GM19193 (cell line): Measurements from ENCODE around the gene BPIFB2.

Experiments
- POLR2A ChIP-seq: IDR thresholded peaks from 4 replicates; pipeline ENCODE4 v1.6.1; 2011; ENCODE audit not compliant: insufficient read depth, insufficient read length; ENCODE audit errors: extremely low read depth

BPIFB2 gene

GRCh38 chr20:33008336-33009213, 1.1 kb downstream of the BPIFB2 start:
- TF ChIP-seq POLR2A: no peak

- no peak for TF ChIP-seq POLR2A
Observed at GRCh38 chr20:33009214-33010132, 2.0 kb downstream of the BPIFB2 start.

- no peak for TF ChIP-seq POLR2A
Observed at GRCh38 chr20:33010133-33010504, 2.6 kb downstream of the BPIFB2 start.

- no peak for TF ChIP-seq POLR2A
Observed at GRCh38 chr20:33010674-33011449, 3.4 kb downstream of the BPIFB2 start.

GRCh38 chr20:33012327-33013189, 5.1 kb downstream of the BPIFB2 start:
- no peak for TF ChIP-seq POLR2A

- no peak for TF ChIP-seq POLR2A
Observed at GRCh38 chr20:33013701-33014326, 6.3 kb downstream of the BPIFB2 start.

- TF ChIP-seq POLR2A: no peak
Observed at GRCh38 chr20:33014336-33015113, 7.0 kb downstream of the BPIFB2 start.

GRCh38 chr20:33015114-33015484, 7.6 kb downstream of the BPIFB2 start:
- no peak for TF ChIP-seq POLR2A

- TF ChIP-seq POLR2A: no peak
Observed at GRCh38 chr20:33015700-33016580, 8.4 kb downstream of the BPIFB2 start.

GRCh38 chr20:33016581-33017109, 9.1 kb downstream of the BPIFB2 start:
- TF ChIP-seq POLR2A: no peak

- TF ChIP-seq POLR2A: no peak
Observed at GRCh38 chr20:33017542-33017941, 10.0 kb downstream of the BPIFB2 start.
